COR-L47 (cell line): Measurements from ENCODE around the gene CAMSAP2.

Experiments used
- DNase-seq: peaks from one replicate; lab custom pipeline; 2025; lab: John Stamatoyannopoulos, UW

The CAMSAP2 gene

DNA sequence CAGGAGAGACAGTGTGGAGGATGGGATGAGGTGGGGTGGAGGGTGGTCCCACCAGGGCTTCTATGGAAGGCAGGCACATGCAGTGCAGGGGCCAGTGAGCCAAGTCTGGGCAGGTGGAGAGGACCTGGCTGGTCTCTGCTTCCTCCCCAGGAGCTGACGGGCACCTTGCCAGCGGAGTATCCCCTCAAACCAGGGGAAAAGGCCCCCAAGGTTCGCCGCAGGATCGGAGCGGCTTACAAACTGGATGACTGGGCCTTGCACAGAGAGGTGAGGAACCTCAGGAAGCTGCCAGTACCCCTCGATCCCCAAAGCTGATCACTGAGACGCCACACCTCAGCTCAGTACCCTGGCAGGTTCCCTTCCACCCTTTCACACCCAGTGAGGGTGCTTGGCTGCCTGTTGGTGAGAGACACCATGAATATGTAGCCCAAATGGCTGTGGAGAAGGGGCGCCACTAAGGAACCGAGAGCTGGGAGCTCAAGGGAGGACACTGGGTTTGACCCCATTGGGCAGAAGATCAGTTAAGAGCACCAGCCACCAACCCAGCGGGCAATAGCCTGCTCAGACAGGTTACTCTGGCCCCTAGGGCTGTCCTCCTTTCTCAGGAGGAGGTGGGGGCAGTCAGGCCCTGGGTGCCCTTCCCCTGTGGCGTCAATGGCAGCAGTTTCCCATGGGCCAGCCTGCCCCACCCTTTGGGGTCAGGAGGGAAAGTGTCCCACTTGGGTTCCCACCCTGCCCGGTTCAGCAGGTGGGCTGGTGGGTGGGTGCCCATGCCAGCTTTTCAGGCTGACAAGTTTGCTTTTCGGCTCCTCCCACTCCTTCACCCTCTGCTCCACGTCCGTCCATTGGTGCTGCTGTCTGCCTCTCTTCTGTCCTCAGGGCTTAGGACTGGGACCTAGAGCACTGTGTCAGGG, 161.5 kb downstream of the CAMSAP2 start:
- no peak for DNase-seq

DNA sequence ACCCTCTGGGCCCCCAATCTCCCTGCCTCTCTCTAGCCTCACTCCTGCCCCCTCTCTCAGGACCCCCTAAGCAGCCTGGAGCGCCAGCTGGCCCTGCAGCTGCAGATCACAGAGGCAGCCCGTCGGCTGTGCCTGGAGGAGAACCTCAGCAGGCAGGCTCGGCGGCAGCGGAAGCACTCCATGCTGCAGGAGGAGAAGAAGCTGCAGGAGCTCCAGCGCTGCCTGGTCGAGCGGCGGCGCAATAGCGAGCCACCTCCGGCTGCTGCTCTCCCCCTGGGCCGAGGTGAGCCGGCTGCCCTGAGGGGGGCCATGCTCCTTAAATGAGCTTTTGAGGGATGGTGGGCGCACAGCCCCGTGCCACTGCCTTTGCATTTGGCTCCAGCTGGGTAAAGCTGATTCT, 162.2 kb downstream of the CAMSAP2 start:
- no peak for DNase-seq

GRCh38 chr1:200901350-200901749, 162.7 kb downstream of the CAMSAP2 start:
- no peak for DNase-seq

- DNase-seq: no peak
Observed at GRCh38 chr1:200901796-200902444, 163.2 kb downstream of the CAMSAP2 start.

DNA sequence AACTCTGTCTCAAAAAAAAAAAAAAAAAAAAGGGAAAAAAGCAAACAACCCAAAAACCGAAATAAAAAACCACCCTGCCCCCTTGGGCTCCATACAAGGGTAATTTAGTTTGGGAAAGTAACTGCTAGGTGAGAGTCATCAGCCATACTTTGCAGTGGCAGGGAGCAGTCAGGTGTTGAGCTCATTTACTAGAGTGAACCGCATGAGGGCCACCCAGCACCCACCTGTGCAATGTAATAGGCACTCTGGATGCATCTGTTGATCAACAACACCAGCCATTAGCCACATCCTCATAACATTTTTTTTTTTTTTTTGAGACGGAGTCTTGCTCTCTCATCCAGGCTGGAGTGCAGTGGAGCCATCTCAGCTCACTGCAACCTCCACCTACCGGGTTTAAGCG, 165.1 kb downstream of the CAMSAP2 start:
- DNase-seq: no peak

- DNase-seq: no peak
Observed at GRCh38 chr1:200904772-200905171, 166.1 kb downstream of the CAMSAP2 start.

DNA sequence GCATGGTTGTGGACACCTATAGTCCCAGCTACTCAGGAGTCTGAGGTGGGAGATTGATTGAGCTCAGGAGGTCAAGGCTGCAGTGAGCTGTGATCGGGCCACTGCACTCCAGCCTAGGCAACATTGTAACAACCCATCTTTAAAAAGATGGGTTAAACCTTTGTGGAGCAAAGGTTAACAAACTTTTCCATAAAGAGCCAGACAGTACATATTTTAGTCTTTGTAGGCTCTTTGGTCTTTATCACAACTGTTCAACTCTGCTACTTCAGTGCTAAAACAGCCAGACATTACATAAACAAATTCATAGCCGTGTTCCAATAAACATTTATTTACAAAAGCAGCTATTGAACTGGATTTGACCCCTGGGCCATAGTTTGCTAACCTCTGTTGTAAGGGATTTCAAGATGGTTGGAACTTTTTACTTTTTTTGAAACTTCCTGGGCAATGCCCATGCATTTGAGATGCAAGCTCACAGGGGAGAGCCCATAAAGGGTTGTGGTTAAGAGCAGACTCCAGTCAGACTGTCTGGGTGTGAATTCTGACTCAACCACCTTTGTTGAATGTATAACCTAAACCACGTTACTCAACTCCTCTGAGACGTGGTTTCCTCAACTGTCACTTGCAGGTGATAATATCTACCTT, 166.8 kb downstream of the CAMSAP2 start:
- DNase-seq: no peak

DNA sequence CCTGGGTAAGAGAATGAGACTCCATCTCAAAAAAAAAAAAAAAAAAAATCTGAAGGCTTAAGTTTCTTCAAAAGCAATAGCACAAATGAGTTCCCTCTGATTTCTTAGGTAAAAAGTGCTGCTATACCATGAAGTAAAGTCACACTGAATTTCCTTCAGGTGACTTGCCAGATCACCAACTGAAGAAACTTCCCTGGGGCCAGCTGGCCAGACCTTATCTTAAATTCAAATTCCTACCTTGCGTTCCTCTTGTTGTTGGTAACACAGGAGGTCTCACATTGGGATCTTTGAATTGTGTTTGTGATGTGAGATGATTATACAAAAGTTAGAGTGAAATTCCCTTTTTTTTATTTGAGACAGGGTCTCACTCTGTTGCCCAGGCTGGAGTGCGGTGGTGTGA, 167.8 kb downstream of the CAMSAP2 start:
- no peak for DNase-seq

GRCh38 chr1:200907611-200908097, 169.0 kb downstream of the CAMSAP2 start:
- no peak for DNase-seq

DNA sequence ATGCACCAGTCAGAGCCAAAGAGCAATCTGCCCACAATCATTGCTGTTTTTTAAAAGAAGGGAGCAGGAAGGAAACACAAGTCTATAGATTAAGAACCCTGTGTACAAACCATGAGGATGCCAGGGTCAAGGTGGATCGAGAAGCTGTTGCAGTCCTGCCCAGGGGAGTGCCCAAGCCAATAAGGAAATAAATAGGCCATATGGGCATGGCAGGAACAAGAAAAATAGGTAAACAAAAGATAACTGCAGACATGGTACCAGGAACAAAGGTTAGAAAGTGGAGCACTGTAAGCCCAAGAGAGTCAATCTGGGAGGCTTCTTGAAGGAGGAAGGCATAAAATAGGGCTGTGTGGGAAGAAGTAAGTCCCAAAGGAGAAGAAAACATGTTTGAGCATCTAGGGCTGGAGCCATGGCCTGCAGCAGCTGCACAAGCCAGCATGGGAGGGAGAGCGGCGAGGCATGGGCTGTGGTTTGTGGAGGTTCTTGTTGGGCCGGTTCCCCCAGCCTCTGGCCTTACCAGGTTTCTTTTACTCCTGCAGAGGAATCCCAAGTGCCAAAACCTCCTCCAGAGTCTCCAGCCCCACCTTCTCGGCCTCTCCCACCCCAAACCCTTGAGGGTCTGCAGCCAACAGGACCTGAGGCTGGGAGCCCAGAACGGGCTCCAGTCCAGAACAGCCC, 169.6 kb downstream of the CAMSAP2 start:
- DNase-seq: no peak

GRCh38 chr1:200909071-200909470, 170.4 kb downstream of the CAMSAP2 start:
- no peak for DNase-seq

GRCh38 chr1:200909757-200910239, 171.1 kb downstream of the CAMSAP2 start:
- no peak for DNase-seq
